EL (cell line): ENCODE data around the gene CD1E.
"Not testable (repeated sequence)": the region's sequence is repeated elsewhere in the genome, so short reads cannot be mapped to it uniquely, and the experiment has no call there.

Experiments
- DNase-seq: peaks from one replicate; pipeline ENCODE4 v3.0.0-alpha.2; 2016

CD1E gene

DNA sequence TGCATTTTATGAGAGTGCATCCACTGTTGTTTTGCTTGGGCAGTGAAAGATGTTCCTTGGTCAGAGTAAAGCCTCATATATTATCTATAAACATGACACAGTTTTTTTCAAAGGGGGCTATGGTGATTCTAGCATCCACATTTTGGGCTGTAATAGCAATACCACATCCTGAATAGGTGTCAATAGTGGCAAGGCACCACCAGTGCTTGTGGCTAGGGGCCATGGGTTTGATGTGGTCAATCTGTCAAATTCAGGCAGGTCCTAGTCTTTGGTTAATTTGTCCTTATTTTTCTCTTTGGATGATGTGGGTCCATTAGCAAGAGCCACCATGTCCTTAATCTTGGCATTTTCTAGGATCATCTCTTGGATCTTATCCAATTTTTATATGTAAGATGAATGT is 13.1 kb downstream of the CD1E start:
- DNase-seq = no peak

- DNase-seq = no peak
Observed at GRCh38 chr1:158371188-158371953, 17.7 kb downstream of the CD1E start.

DNA sequence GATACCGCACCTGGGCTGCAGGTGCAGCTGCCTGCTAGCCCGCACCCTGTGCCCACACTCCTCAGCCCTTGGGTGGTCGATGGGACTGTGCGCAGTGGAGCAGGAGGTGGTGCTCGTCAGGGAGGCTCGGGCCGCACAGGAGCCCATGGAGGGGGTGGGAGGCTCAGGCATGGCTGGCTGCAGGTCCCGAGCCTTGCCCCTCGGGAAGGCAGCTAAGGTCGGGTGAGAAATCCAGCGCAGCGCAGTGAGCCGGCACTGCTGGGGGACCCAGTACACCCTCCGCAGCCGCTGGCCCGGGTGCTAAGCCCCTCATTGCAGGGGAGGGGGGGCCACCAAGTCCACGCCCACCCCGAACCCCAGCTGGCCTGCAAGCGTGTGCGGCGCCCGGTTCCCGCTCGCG is 20.4 kb downstream of the CD1E start:
- DNase-seq = not testable (repeated sequence)

DNA sequence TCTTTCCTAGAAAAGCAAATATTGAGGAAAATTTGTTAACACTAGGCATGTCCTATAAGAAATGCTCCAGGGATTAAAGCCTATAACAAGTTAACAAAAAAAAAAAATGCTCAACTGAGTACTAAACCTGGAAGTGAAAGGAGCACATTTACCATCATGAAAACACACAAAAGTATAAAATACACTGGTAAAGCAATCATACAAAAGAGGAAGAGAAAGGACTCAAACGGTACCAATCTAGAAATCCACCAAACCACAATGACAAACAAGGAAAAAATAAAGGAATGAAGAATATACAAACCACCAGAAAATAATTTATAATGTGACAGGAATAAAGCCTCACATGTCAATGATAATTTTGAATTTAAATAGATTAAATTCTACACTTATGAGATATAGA is 21.2 kb downstream of the CD1E start:
- DNase-seq = no peak

DNA sequence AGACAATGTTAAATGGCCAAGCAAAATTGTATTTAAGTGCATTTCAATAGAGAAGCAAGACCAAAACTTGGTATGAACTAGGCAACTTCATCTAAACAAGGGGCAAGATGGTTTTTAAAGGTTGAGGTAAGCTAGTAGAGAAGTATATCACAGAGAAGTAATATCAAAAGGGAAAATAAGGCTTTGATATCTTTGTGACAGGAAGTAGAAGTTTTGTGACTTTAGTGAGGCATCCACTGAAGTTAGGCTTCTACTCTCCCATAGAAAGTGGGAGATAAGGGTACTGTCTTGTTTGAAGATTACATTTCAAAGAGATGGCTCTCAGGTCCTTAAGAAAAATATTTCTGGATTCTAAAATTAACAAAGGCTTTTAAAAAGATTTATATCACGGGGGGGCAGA is 36.6 kb downstream of the CD1E start:
- no peak for DNase-seq

- no peak for DNase-seq
Observed at GRCh38 chr1:158391099-158391498, 37.4 kb downstream of the CD1E start.

- DNase-seq = no peak
Observed at GRCh38 chr1:158393476-158393875, 39.8 kb downstream of the CD1E start.

GRCh38 chr1:158396646-158397045 is 43.0 kb downstream of the CD1E start:
- DNase-seq = no peak

DNA sequence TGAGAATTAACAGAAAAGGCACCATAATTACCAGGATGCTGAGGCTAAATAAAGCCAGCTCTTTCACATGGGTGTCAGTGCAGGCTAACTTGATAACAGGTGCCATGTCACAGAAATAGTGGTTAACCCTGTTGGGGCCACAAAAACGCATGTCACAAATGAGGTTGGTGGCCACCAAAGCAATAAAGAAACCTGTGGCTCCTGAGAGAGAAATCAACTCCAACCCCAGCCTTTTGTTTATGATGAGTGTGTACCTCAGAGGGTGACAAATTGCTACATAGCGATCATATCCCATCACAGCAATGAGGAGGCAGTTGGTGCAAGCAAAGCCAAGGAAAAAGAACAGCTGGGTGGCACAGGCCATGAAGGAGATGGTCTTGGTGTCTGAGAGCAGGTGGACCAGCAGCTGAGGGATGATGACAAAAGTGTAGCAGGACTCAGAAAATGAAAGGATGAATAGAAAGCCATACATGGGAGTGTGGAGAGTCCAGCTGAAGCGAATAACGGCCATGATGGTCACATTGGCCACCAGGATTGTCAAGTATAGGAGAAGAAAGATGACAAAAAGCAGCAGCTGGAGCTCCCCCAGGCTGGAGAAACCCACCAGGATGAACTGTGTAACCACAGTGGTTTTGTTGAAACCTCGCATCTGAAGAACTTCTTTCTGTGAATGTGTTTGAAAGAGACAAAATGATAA is 45.3 kb downstream of the CD1E start, which contains the start of gene OR10T2:
Gene OR10T2 (minus strand): TSS at position 649 of the 697 bp plus-strand sequence. CDS start 0 bp downstream, at position 649.
- DNase-seq = no peak

GRCh38 chr1:158400871-158401270 is 47.2 kb downstream of the CD1E start:
- no peak for DNase-seq

GRCh38 chr1:158407092-158407491 is 53.4 kb downstream of the CD1E start:
- no peak for DNase-seq
